Nephron progenitor cell (in vitro differentiated cells): ENCODE data around the gene OXLD1.
"Not testable (repeated sequence)": the region's sequence is repeated elsewhere in the genome, so short reads cannot be mapped to it uniquely, and the experiment has no call there.

Source experiments
- DNase-seq: peaks from one replicate; pipeline ENCODE4 v3.0.0; 2021
- H3K27ac Mint-ChIP-seq: 2 replicates; pipeline ENCODE4 v1.8.0; 2021; ENCODE audit warnings: mild to moderate bottlenecking, moderate library complexity, mixed read lengths
- H3K27me3 Mint-ChIP-seq: 2 replicates; pipeline ENCODE4 v1.8.0; 2021; ENCODE audit warnings: mild to moderate bottlenecking, low read depth, mixed read lengths; ENCODE audit not compliant: poor library complexity
- H3K36me3 Mint-ChIP-seq: 2 replicates; pipeline ENCODE4 v1.8.0; 2021; ENCODE audit warnings: low read depth, mixed read lengths
- H3K4me1 Mint-ChIP-seq: 2 replicates; pipeline ENCODE4 v1.8.0; 2021; ENCODE audit warnings: mixed read lengths
- H3K4me3 Mint-ChIP-seq: 2 replicates; pipeline ENCODE4 v1.8.0; 2021; ENCODE audit warnings: mild to moderate bottlenecking, moderate library complexity, mixed read lengths
- H3K9me3 Mint-ChIP-seq: 2 replicates; pipeline ENCODE4 v1.8.0; 2021; ENCODE audit warnings: mild to moderate bottlenecking, moderate library complexity, mixed read lengths
- TF ChIP-seq, protein P1 (sequence below): fragments of 200-600 bp; sonication (generic); IDR thresholded peaks from 2 replicates; pipeline ENCODE4 v1.5.0; 2021; ENCODE audit warnings: antibody characterized with exemption

OXLD1 gene

GRCh38 chr17:81676906-81677305, 10.5 kb upstream of the OXLD1 start:
- peaks cover 34% of the 10 kb centered on the region for H3K36me3 Mint-ChIP-seq
- no peak for DNase-seq
- TF ChIP-seq, protein P1, sequence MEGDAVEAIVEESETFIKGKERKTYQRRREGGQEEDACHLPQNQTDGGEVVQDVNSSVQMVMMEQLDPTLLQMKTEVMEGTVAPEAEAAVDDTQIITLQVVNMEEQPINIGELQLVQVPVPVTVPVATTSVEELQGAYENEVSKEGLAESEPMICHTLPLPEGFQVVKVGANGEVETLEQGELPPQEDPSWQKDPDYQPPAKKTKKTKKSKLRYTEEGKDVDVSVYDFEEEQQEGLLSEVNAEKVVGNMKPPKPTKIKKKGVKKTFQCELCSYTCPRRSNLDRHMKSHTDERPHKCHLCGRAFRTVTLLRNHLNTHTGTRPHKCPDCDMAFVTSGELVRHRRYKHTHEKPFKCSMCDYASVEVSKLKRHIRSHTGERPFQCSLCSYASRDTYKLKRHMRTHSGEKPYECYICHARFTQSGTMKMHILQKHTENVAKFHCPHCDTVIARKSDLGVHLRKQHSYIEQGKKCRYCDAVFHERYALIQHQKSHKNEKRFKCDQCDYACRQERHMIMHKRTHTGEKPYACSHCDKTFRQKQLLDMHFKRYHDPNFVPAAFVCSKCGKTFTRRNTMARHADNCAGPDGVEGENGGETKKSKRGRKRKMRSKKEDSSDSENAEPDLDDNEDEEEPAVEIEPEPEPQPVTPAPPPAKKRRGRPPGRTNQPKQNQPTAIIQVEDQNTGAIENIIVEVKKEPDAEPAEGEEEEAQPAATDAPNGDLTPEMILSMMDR: no peak

GRCh38 chr17:81675515-81676221, 9.3 kb upstream of the OXLD1 start:
- peak; percentile 33 for DNase-seq
- not testable (repeated sequence) for H3K9me3 Mint-ChIP-seq, H3K27ac Mint-ChIP-seq, H3K27me3 Mint-ChIP-seq, H3K4me3 Mint-ChIP-seq, H3K4me1 Mint-ChIP-seq
- peaks cover 45% of the 10 kb centered on the region for H3K36me3 Mint-ChIP-seq
- TF ChIP-seq, protein P1: peak; percentile 65

More at GRCh38 chr17:81676906-81677305, 10.5 kb upstream of the OXLD1 start:
- Mint-ChIP-seq H3K27me3 (peaks cover 3% of the 10 kb centered on the region), H3K27ac (no peak overlapping the region), H3K9me3 (peaks cover 5% of the 10 kb centered on the region), H3K4me1 (peaks cover 11% of the 10 kb centered on the region), H3K4me3 (no peak overlapping the region)

DNA sequence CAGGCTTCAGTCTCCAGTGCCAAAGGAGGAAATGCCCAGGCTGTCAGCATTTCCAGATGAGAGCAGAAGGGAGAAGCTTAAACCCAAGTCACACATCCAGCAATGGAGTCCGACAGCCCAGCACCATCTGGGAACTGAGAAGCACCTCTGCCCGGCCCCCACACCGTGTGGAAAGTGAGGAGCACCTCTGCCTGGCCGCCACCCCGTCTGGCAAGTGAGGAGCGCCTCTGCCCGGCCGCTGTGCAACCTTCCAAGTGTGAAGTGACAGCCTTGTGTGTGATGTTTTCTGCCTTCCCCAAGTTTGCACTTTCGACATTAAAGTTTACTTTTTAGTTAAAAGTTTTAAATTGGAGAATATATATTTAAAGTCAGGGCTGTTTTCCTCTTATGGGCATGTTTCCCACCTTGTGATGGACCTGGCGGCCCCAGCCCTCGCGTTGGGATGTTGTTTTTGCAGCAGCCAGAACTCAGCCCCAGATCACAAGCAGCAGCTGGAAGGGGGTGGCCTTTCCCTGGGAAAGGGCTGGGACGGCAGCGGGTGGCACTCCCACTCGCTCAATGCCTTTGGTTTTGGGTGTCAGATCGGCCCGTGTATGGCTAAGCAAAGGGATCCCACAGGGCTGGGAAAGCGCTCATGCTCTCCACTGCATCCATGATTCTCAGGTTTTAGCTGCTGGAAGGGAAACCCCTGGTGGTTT, 7.3 kb upstream of the OXLD1 start:
- Mint-ChIP-seq H3K27ac (peak overlapping the region; percentile 45), H3K4me3 (no peak overlapping the region), H3K27me3 (peaks cover 3% of the 10 kb centered on the region), H3K36me3 (peaks cover 53% of the 10 kb centered on the region), H3K9me3 (peaks cover 5% of the 10 kb centered on the region), H3K4me1 (peaks cover 6% of the 10 kb centered on the region)
- no peak for DNase-seq
- TF ChIP-seq, protein P1: no peak

GRCh38 chr17:81672954-81673353, 6.5 kb upstream of the OXLD1 start:
- TF ChIP-seq, protein P1: no peak
- Mint-ChIP-seq H3K9me3 (peaks cover 5% of the 10 kb centered on the region), H3K4me1 (peaks cover 12% of the 10 kb centered on the region), H3K4me3 (no peak overlapping the region), H3K27ac (no peak overlapping the region), H3K36me3 (peaks cover 59% of the 10 kb centered on the region), H3K27me3 (peaks cover 3% of the 10 kb centered on the region)
- no peak for DNase-seq

DNA sequence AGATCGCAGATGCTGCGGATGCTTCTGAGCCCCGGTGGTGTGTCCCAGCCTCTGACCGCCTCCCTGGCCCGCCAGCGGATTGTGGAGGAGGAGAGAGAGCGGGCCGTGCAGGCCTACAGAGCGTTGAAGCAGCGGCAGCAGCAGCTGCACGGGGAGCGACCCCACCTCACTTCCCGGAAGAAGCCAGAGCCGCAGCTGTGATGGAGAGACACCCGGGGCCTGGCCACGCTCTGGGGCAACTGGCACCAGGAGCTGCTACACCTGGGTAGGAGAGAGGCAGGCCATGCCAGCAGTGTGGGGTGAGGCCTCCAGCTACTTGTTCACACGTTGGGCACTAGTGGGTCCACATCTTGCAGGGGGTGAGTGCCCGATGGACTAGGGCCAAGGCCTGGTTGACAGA, 6.1 kb upstream of the OXLD1 start:
- Mint-ChIP-seq H3K27me3 (peaks cover 3% of the 10 kb centered on the region), H3K4me1 (peaks cover 16% of the 10 kb centered on the region)
- DNase-seq: no peak

More for the DNA sequence above, 6.1 kb upstream of the OXLD1 start:
- TF ChIP-seq, protein P1: no peak
- Mint-ChIP-seq H3K27ac (no peak overlapping the region), H3K9me3 (peaks cover 5% of the 10 kb centered on the region), H3K36me3 (peaks cover 64% of the 10 kb centered on the region), H3K4me3 (no peak overlapping the region)
